HepG2 (cell line): ENCODE data around the gene PGS1. TPM values are rescaled to one million over a fixed set of nuclear protein-coding genes. Genes with fewer than 3 reads are reported as not detected.

ENCODE experiments used
- AGO2 ChIP-seq: fragments of 200-400 bp; formaldehyde crosslinking; optimal IDR thresholded peaks from 2 replicates; pipeline ENCODE3; 2017; ENCODE audit warnings: mild to moderate bottlenecking, low read depth, low read length, moderate library complexity
- ASH2L ChIP-seq: fragments of 300-600, 200-600 bp; sonication (generic); IDR thresholded peaks from 2 replicates; pipeline ENCODE4 v1.7.0; 2017; ENCODE audit warnings: low read depth, mild to moderate bottlenecking, moderate library complexity, mixed read lengths, low read length; ENCODE audit not compliant: insufficient read length
- CERS6 ChIP-seq: sonication (generic); formaldehyde crosslinking; IDR thresholded peaks from 2 replicates; pipeline ENCODE4 v1.5.0; 2020; ENCODE audit warnings: missing genetic modification reagents
- DMAP1 ChIP-seq: IDR thresholded peaks from 2 replicates; pipeline ENCODE4 v1.6.1; 2016
- GATAD2A ChIP-seq: IDR thresholded peaks from 2 replicates; pipeline ENCODE4 v1.6.1; 2016
- KLF13 ChIP-seq: sonication (generic); formaldehyde crosslinking; IDR thresholded peaks from 2 replicates; pipeline ENCODE4 v1.4.0; 2020; ENCODE audit warnings: mild to moderate bottlenecking, missing genetic modification reagents
- KLF15 ChIP-seq: sonication (generic); formaldehyde crosslinking; IDR thresholded peaks from 2 replicates; pipeline ENCODE4 v1.8.1; 2023; ENCODE audit warnings: borderline replicate concordance, mild to moderate bottlenecking, inconsistent platforms, missing genetic modification reagents, mixed read lengths
- NKX3-1 ChIP-seq: sonication (generic); formaldehyde crosslinking; IDR thresholded peaks from 2 replicates; pipeline ENCODE4 v1.5.0; 2020; ENCODE audit warnings: missing genetic modification reagents
- NR2C2 ChIP-seq: sonication (generic); formaldehyde crosslinking; IDR thresholded peaks from 2 replicates; pipeline ENCODE4 v1.4.0; 2020; ENCODE audit warnings: missing genetic modification reagents, mild to moderate bottlenecking, moderate library complexity, borderline replicate concordance
- NR2F6 ChIP-seq, 2 experiments: IDR thresholded peaks; 2 replicates each; pipeline ENCODE4 v1.6.1; 2016; ENCODE audit warnings: antibody characterized with exemption in 1 of 2, mild to moderate bottlenecking in 1 of 2
- TBP ChIP-seq: sonication (generic); formaldehyde crosslinking; IDR thresholded peaks from 2 replicates; pipeline ENCODE4 v1.5.0; 2020; ENCODE audit warnings: missing genetic modification reagents
- ZFP41 ChIP-seq: sonication (generic); formaldehyde crosslinking; IDR thresholded peaks from 2 replicates; pipeline ENCODE4 v1.4.0; 2020; ENCODE audit warnings: mild to moderate bottlenecking, missing genetic modification reagents, borderline replicate concordance
- ZNF44 ChIP-seq: sonication (generic); formaldehyde crosslinking; IDR thresholded peaks from 2 replicates; pipeline ENCODE4 v1.5.1; 2020; ENCODE audit warnings: mild to moderate bottlenecking, missing genetic modification reagents
- ZNF607 ChIP-seq: sonication (generic); formaldehyde crosslinking; IDR thresholded peaks from 2 replicates; pipeline ENCODE4 v1.5.1; 2020; ENCODE audit warnings: missing genetic modification reagents, mild to moderate bottlenecking, borderline replicate concordance
- ZNF660 ChIP-seq: sonication (generic); formaldehyde crosslinking; IDR thresholded peaks from 2 replicates; pipeline ENCODE4 v1.5.1; 2020; ENCODE audit warnings: mild to moderate bottlenecking, low read depth, missing genetic modification reagents, borderline replicate concordance
- ZSCAN9 ChIP-seq: IDR thresholded peaks from 2 replicates; pipeline ENCODE4 v1.6.1; 2016; ENCODE audit warnings: borderline replicate concordance
- polyA plus RNA-seq, 8 experiments: library from polyadenylated mRNA; depleted of rRNA in 3 of 8; stranded (reverse) in 7 of 8; unstranded in 1 of 8; fragments of >200 nt; fragmentation: Illumina TruSeq in 4 of 8; extraction: Trizol in 4 of 8; gene quantifications; 2 replicates each; pipeline versions ENCODE4 v1.2.1 to v1.2.3, GENCODE V29; 2011 to 2016; ENCODE audit warnings: low read depth in 4 of 8, missing spikeins in 1 of 8, mixed read lengths in 1 of 8; ENCODE audit not compliant: insufficient read depth in 1 of 8
- total RNA-seq, 5 experiments: library from RNA; depleted of rRNA; stranded (reverse); fragments of >200 nt; fragmentation: Illumina TruSeq; extraction: Trizol; gene quantifications; 2 replicates each; pipeline ENCODE4 v1.2.3, GENCODE V29; 2016; ENCODE audit warnings: low read depth in 1 of 5
- TF ChIP-seq, protein P1 (sequence below): sonication (generic); formaldehyde crosslinking; conservative IDR thresholded peaks from 2 replicates; pipeline ENCODE4 v1.4.0; 2020; ENCODE audit warnings: missing genetic modification reagents
- TF ChIP-seq, protein P2 (sequence below): sonication (generic); formaldehyde crosslinking; IDR thresholded peaks from 2 replicates; pipeline ENCODE4; 2020; ENCODE audit warnings: missing genetic modification reagents, mild to moderate bottlenecking, borderline replicate concordance
- TF ChIP-seq, protein P3 (sequence below): sonication (generic); formaldehyde crosslinking; IDR thresholded peaks from 2 replicates; pipeline ENCODE4 v1.8.0; 2022; ENCODE audit warnings: mild to moderate bottlenecking, missing genetic modification reagents; ENCODE audit not compliant: insufficient replicate concordance

The PGS1 gene
- total and polyA plus RNA-seq, 2 of the 13 experiments (the other 11 are each of a cell fraction or from before 2014, with no cell fraction given): 25.9 to 31.5 TPM

- TF ChIP-seq, protein P1, sequence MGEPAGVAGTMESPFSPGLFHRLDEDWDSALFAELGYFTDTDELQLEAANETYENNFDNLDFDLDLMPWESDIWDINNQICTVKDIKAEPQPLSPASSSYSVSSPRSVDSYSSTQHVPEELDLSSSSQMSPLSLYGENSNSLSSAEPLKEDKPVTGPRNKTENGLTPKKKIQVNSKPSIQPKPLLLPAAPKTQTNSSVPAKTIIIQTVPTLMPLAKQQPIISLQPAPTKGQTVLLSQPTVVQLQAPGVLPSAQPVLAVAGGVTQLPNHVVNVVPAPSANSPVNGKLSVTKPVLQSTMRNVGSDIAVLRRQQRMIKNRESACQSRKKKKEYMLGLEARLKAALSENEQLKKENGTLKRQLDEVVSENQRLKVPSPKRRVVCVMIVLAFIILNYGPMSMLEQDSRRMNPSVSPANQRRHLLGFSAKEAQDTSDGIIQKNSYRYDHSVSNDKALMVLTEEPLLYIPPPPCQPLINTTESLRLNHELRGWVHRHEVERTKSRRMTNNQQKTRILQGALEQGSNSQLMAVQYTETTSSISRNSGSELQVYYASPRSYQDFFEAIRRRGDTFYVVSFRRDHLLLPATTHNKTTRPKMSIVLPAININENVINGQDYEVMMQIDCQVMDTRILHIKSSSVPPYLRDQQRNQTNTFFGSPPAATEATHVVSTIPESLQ (CRISPR knock-in tag): no peak
- no peak for TF ChIP-seq AGO2
- TF ChIP-seq ZFP41 (CRISPR knock-in tag): no peak
- no peak for TF ChIP-seq CERS6 (CRISPR knock-in tag)
- TF ChIP-seq ZSCAN9 (CRISPR knock-in tag): no peak
- TF ChIP-seq TBP (CRISPR knock-in tag): no peak
- no peak for TF ChIP-seq ZNF607 (CRISPR knock-in tag)
- TF ChIP-seq, protein P2, sequence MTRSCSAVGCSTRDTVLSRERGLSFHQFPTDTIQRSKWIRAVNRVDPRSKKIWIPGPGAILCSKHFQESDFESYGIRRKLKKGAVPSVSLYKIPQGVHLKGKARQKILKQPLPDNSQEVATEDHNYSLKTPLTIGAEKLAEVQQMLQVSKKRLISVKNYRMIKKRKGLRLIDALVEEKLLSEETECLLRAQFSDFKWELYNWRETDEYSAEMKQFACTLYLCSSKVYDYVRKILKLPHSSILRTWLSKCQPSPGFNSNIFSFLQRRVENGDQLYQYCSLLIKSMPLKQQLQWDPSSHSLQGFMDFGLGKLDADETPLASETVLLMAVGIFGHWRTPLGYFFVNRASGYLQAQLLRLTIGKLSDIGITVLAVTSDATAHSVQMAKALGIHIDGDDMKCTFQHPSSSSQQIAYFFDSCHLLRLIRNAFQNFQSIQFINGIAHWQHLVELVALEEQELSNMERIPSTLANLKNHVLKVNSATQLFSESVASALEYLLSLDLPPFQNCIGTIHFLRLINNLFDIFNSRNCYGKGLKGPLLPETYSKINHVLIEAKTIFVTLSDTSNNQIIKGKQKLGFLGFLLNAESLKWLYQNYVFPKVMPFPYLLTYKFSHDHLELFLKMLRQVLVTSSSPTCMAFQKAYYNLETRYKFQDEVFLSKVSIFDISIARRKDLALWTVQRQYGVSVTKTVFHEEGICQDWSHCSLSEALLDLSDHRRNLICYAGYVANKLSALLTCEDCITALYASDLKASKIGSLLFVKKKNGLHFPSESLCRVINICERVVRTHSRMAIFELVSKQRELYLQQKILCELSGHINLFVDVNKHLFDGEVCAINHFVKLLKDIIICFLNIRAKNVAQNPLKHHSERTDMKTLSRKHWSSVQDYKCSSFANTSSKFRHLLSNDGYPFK (CRISPR knock-in tag): no peak
- TF ChIP-seq ASH2L: peak; percentile 33
- TF ChIP-seq, protein P3, sequence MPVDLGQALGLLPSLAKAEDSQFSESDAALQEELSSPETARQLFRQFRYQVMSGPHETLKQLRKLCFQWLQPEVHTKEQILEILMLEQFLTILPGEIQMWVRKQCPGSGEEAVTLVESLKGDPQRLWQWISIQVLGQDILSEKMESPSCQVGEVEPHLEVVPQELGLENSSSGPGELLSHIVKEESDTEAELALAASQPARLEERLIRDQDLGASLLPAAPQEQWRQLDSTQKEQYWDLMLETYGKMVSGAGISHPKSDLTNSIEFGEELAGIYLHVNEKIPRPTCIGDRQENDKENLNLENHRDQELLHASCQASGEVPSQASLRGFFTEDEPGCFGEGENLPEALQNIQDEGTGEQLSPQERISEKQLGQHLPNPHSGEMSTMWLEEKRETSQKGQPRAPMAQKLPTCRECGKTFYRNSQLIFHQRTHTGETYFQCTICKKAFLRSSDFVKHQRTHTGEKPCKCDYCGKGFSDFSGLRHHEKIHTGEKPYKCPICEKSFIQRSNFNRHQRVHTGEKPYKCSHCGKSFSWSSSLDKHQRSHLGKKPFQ (CRISPR knock-in tag): no peak
- TF ChIP-seq DMAP1 (CRISPR knock-in tag): no peak
- TF ChIP-seq KLF13 (CRISPR knock-in tag): no peak
- no peak for TF ChIP-seq ZNF44 (CRISPR knock-in tag)
- TF ChIP-seq GATAD2A (CRISPR knock-in tag): peak; percentile 43
- TF ChIP-seq NKX3-1 (CRISPR knock-in tag): no peak
- TF ChIP-seq KLF15: no peak
- TF ChIP-seq NR2C2 (CRISPR knock-in tag): no peak
- TF ChIP-seq NR2F6 (IDR thresholded peaks at IDR 0.05): no peak
- TF ChIP-seq NR2F6 (CRISPR knock-in tag; IDR thresholded peaks at IDR 0.05): peak; percentile 56; the same call in 1 of the 2 replicates
- TF ChIP-seq ZNF660 (CRISPR knock-in tag): no peak
These were observed 18.2 kb downstream of the PGS1 start (continued) for GRCh38 chr17:78396441-78397337.
